Measurements from ENCODE around the gene GPSM3. TPM values are rescaled to one million over a fixed set of nuclear protein-coding genes. Genes with fewer than 3 reads are reported as not detected.

Gene GPSM3, protein sequence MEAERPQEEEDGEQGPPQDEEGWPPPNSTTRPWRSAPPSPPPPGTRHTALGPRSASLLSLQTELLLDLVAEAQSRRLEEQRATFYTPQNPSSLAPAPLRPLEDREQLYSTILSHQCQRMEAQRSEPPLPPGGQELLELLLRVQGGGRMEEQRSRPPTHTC
- total RNA-seq (2021) (8.6 and 10.4 TPM in 2 replicates), Bru-seq, nascent RNA (percentile 43 among the genes with signal in this experiment), BruChase-seq, experiment 1, labeled RNA remaining after a 2-hour chase (percentile 46 among the genes with signal in this experiment), BruChase-seq, experiment 2, labeled RNA remaining after a 6-hour chase (percentile 56 among the genes with signal in this experiment)
- long read RNA-seq, transcript GPSM3-206 (4 exons, 1,476 nt): major isoform, 11 of 13 reads
- long read RNA-seq, partial matches to known transcripts: 2 of 13 reads
- long read RNA-seq, other reads (novel, unspliced or antisense): 0 of 13 reads

- Histone ChIP-seq H4K20me1 (ENCODE audit: insufficient read depth) (no peaks in the 10 kb centered on the region), H3K4me1 (replicated peaks; ENCODE audit: insufficient read depth) (peaks cover 25% of the 10 kb centered on the region), H3K27me3 (ENCODE audit: insufficient read depth, low read depth) (no peaks in the 10 kb centered on the region), H3K9me2 (ENCODE audit: insufficient read depth) (no peaks in the 10 kb centered on the region), H3K27ac (no peak within 1 kb of the TSS), H3K4me2 (peak within 1 kb of the TSS; percentile 21; the same call in 1 of the 2 replicates), H3K79me2 (ENCODE audit: low read depth) (peaks cover 18% of the 10 kb centered on the region), H3K36me3 (ENCODE audit: low read depth) (0 out of 2 replicates have a peak, but pooled peaks cover 2% of the 10 kb centered on the region), H2AFZ (no peak within 1 kb of the TSS), H3K4me3 (no peak within 1 kb of the TSS), H3K9me3 (ENCODE audit: insufficient read depth, low read depth) (no peaks in the 10 kb centered on the region), H3F3A (ENCODE audit: insufficient read depth, low read depth) (peaks cover 8% of the 10 kb centered on the region)
- POLR2A ChIA-PET (ENCODE audit: unreplicated experiment): no interaction called here
- CTCF ChIA-PET: interaction anchor here (0.6 kb wide), 1 partner anchor 32 kb away, joined by 6 read pairs; no protein-coding TSS in a partner anchor
- no TSS peak for BruUV-seq (replicated peaks)
- intact Hi-C loops (cut with micrococcal nuclease; ENCODE audit: unreplicated experiment): loop anchor here (10.0 kb wide), 2 partner anchors 648 to 782 kb away; partner anchors contain the start of genes ATP6V1G2, DDX39B and NFKBIL1
- TF ChIP-seq, protein P1, sequence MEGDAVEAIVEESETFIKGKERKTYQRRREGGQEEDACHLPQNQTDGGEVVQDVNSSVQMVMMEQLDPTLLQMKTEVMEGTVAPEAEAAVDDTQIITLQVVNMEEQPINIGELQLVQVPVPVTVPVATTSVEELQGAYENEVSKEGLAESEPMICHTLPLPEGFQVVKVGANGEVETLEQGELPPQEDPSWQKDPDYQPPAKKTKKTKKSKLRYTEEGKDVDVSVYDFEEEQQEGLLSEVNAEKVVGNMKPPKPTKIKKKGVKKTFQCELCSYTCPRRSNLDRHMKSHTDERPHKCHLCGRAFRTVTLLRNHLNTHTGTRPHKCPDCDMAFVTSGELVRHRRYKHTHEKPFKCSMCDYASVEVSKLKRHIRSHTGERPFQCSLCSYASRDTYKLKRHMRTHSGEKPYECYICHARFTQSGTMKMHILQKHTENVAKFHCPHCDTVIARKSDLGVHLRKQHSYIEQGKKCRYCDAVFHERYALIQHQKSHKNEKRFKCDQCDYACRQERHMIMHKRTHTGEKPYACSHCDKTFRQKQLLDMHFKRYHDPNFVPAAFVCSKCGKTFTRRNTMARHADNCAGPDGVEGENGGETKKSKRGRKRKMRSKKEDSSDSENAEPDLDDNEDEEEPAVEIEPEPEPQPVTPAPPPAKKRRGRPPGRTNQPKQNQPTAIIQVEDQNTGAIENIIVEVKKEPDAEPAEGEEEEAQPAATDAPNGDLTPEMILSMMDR (conservative IDR thresholded peaks at IDR 0.05): no peak
- no peak for TF ChIP-seq EZH2 (IDR thresholded peaks at IDR 0.05; ENCODE audit: low read depth)
- no peak for DNase-seq
Measured at GRCh38 chr6:32192608-32193039, at the start of gene GPSM3. Gene GPSM3, minus strand, starts transcription at chr6:32192643. Its CDS starts 130 bp downstream, at chr6:32192513.

DNA sequence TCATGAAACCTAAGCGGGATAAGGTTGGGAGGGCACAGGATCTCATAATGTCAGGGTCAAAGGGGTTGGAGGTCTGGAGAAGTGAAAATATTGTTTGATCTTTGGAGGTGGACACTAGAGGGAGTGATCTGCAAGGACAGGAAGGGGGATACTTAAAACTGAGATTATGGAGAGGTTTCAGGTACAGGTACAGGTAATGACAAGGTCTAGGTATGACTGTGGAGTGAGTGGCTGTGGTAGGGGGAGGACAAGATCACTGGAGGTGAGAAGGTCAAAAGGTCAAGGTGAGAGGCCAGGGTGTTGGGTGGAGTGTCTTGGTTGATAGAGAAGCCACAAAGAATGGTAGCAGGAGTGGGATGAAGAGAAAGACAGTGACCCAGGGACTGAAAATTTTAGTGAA is 48.2 kb upstream of the GPSM3 start:
- TF ChIP-seq EZH2 (IDR thresholded peaks at IDR 0.05; ENCODE audit: low read depth): no peak
- TF ChIP-seq, protein P1 (conservative IDR thresholded peaks at IDR 0.05): no peak

GRCh38 chr6:32239462-32239861 is 47.0 kb upstream of the GPSM3 start:
- POLR2A ChIA-PET (ENCODE audit: unreplicated experiment): no interaction called here
- Histone ChIP-seq H3K79me2 (ENCODE audit: low read depth) (no peaks in the 10 kb centered on the region), H2AFZ (no peak overlapping the region), H3K9me3 (ENCODE audit: insufficient read depth, low read depth) (no peaks in the 10 kb centered on the region), H4K20me1 (ENCODE audit: insufficient read depth) (no peaks in the 10 kb centered on the region), H3K4me2 (no peak overlapping the region), H3K4me3 (no peak overlapping the region), H3K27me3 (ENCODE audit: insufficient read depth, low read depth) (peaks cover 28% of the 10 kb centered on the region), H3K36me3 (ENCODE audit: low read depth) (no peaks in the 10 kb centered on the region), H3F3A (ENCODE audit: insufficient read depth, low read depth) (no peaks in the 10 kb centered on the region; the same call in 1 of the 2 replicates), H3K9me2 (ENCODE audit: insufficient read depth) (no peaks in the 10 kb centered on the region), H3K4me1 (replicated peaks; ENCODE audit: insufficient read depth) (no peaks in the 10 kb centered on the region), H3K27ac (no peak overlapping the region)
- intact Hi-C loops (cut with micrococcal nuclease; ENCODE audit: unreplicated experiment): no loop called here
- BruUV-seq (replicated peaks): no TSS peak
- CTCF ChIA-PET: interaction anchor here (0.8 kb wide), 1 partner anchor 669 kb away, joined by 3 read pairs; no protein-coding TSS in a partner anchor
- DNase-seq: no peak
- TF ChIP-seq, protein P1 (conservative IDR thresholded peaks at IDR 0.05): no peak

More for the DNA sequence above, 48.2 kb upstream of the GPSM3 start:
- Histone ChIP-seq H4K20me1 (ENCODE audit: insufficient read depth) (no peaks in the 10 kb centered on the region), H3K36me3 (ENCODE audit: low read depth) (no peaks in the 10 kb centered on the region), H3K9me3 (ENCODE audit: insufficient read depth, low read depth) (no peaks in the 10 kb centered on the region), H2AFZ (no peak overlapping the region), H3K4me2 (no peak overlapping the region), H3K9me2 (ENCODE audit: insufficient read depth) (no peaks in the 10 kb centered on the region), H3K4me3 (no peak overlapping the region), H3F3A (ENCODE audit: insufficient read depth, low read depth) (no peaks in the 10 kb centered on the region), H3K4me1 (replicated peaks; ENCODE audit: insufficient read depth) (no peaks in the 10 kb centered on the region), H3K27ac (no peak overlapping the region), H3K27me3 (ENCODE audit: insufficient read depth, low read depth) (peaks cover 31% of the 10 kb centered on the region), H3K79me2 (ENCODE audit: low read depth) (no peaks in the 10 kb centered on the region)
- BruUV-seq (replicated peaks): no TSS peak
- no peak for DNase-seq
- intact Hi-C loops (cut with micrococcal nuclease; ENCODE audit: unreplicated experiment): loop anchor here (10.0 kb wide), 1 partner anchor 174 kb away; no protein-coding TSS in a partner anchor
- POLR2A ChIA-PET (ENCODE audit: unreplicated experiment): no interaction called here
- CTCF ChIA-PET: no interaction called here

Data from PC-9 (cell line).